Measurements from ENCODE around the gene WRAP73.

Gene WRAP73

DNA sequence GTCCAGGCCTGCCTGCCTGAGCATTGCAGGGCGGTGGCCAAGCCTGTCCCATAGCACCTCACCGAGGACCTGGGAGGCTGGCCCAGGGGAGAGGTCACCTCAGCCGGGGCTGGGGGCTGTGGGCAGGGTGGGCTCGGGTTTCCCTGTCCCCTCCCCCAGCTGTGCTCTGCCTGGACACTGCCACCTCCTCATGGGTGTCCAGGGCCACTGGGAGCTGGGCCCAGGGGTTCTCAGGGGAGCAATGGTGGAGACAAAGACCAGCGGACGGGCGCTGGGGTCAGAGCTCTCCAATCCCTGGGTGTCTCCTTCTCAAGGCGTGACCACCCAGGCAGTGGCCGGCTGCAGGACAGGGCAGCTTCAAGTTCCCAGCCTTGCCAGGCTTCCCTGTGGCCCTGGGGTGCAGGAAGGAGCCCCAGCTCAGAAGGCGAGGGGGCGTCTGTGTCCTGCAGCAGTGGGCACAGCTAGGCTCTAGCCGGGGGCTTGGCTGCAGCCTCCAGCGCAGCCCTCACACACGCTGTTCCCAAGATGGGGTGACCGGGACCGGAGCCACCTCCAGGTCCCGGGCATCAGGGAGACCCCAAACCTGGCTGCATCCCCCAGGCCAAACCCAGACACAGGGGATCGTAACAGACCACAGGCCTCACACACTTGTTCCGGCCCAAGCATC lies 31.5 kb upstream of the WRAP73 start:
- DNase-seq: no peak

DNA sequence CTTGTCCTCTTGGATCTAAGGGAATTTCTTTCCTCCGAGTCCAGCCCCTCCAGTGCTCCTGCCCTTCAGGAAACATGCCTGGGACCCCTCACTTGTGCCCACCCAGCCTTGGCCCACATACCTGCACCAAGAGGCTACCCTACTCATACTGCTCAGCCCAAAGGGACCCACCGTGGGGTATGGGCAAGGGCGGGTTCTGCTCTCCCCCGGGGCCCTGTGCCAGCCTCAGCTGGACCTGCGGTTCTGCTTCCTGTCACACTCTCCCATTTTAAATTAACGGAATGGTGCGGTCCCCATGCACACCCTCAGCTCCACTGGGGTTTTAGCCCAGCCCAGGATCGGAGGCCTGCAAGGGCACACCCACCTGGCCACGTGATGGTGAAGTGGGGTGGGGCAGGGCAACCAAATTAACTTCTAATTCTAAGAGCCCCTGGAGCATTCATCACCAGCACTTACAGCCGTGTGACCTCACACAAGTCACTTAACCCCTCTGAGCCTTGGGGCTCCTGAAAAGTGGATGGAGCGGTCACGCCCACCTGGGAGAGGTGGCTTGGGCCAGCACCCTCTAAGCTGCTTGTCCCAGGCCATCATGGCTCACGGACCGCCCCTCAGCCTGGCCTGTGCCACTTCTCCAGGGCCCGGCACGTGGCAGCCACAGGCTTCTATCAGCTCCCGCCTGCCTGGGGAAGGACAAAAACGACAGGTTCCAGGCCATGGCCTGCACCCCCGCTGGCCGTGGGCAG lies 30.8 kb upstream of the WRAP73 start:
- DNase-seq: no peak

DNA sequence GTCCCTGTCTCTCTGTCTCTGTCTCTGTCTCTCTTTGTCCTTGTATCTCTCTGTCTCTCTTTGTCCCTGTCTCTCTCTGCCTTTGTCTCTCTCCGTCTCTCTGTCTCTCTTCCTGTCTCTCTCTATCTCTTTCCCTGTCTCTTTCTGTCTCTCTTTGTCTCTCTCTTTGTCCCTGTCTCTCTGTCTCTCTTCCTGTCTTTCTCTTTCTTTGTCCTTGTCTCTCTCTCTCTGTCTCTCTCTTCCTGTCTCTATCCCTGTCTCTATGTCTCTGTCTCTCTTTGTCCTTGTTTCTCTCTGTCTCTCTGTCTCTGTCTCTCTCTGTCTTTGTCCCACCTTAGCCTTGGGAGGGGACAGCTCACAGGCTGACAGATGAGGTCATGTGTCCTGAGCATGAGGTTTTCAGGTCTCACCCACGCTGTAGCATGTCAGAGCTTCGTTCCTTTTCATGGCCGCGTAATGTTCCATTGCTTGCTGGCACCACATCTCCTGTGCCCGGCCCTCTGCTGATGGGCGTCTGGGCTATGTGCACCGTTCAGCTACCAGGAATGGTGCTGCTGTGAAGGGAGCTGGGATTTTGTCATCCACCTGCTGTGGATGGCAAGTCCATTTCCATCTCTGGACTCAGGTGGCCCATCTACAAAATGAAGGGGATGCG lies 30.0 kb upstream of the WRAP73 start:
- no peak for DNase-seq

DNA sequence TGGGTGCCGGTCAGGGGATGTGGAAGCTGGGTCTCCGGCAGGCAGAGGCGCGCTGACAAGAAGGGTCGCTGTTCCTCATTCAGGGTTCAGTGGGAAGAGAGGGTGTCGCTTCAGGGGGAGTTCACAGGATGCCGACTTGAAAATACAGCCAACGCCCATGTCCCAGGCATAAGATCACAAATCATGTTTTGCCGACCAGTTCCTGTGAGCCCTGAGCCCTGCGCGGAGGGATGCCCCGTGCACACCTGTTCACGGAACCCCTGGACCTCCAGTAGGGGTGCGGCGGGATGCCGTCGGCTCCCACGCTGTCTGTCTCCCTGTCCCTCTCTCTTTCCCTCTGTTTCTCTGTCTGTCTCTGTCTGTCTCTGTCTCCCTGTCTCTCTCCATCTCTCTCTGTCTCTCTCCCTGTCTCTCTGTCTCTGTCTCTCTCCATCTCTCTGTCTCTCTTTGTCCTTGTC lies 29.2 kb upstream of the WRAP73 start:
- DNase-seq: no peak

DNA sequence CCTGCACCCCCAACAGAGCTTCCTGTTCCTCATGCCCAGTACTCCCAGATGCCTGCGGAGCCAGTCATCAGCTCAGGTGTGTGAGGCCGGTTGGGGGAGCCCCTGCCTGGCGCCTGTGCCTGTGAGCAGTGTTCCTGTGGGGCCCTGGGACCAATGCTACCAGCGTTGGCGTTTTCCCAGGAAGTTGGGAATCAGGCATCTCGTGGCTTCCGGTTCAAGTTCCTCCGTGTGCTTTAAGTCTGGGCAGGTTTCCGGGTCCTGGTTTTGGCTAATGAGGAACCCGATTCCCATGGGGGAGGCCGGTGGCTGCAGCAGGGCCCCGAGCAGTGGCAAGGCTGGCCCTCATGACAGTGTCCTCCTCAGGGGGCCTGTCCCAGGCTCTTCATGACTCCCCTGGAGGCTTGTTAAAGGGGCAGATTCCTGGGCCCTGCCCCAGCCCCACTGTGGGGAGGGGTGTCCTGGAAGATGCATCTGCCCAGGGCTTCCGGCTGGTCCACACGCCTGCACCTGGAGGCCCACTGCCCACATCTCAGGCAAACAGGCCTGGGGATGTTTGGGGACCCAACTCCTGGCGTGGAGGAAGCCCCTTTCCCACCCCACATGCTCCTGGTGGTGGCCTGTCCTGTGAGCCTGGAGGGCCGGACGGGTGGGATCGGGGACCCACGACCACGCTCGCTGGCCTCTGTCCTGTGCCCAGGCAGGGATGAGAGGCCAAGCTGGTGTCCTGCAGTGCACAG lies 28.6 kb upstream of the WRAP73 start:
- no peak for DNase-seq

DNA sequence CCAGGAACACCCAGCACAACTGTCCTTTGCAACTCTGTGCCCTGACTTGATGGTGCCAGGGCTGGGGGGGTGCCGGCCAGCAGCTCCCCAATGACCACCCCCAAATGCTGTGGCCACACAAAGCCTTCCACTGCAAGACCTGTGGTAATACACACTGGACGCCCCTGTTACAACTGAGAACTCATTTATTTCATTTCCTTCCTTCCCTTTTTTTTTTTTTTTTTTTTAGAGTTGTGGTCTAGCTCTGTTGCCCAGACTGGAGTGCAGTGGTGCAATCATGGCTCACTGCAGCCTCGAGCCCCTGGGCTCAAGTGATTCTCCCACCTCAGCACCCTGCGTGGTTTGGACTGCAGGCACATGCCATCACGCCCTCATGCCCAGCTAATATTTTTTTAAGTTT lies 27.6 kb upstream of the WRAP73 start:
- peak in 1 of 2 donors; percentile 55 for DNase-seq

DNA sequence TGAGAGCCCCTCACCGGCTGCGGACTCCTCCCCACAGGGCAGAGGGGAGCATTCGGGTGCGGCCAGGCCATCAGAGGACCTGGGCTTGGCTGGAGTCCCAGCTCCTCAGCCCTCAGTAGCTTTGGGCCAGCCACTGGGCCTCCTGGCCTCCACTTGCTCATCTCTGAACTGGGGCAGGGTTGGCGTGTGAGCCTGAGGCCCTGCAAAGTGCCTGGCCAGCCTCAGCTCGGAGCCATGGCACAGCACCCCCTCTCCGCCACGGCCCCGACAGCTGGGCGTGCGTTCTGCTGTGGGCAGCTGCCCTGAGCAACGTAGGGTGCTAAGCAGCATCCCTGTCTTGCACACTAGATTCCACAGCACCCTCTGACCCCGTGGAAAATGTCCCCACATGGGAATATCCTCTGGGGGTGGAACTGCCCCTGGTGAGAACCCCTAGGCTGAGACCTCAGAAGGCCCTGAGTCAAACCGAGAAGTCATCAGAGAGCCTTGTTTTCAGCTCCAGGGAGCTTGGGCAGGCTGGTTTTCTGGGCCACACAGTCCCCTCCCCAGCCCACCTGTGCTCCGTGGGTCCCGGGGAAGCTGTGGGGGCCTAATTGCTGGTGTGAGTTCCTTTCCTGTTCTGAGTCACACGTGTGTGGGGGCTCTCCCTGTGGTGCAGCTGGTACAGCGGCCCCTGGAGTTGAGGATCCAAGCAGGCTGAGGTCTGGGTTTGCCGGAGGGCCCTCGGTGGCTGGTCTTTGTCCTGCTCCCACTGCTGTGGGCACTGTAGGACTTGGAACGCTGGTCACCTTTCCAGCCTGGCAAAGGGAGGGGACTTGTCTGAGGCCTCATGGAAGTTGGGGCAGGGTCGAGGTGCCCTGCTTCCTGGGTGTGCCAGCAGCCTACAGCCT lies 26.9 kb upstream of the WRAP73 start:
- no peak for DNase-seq

DNA sequence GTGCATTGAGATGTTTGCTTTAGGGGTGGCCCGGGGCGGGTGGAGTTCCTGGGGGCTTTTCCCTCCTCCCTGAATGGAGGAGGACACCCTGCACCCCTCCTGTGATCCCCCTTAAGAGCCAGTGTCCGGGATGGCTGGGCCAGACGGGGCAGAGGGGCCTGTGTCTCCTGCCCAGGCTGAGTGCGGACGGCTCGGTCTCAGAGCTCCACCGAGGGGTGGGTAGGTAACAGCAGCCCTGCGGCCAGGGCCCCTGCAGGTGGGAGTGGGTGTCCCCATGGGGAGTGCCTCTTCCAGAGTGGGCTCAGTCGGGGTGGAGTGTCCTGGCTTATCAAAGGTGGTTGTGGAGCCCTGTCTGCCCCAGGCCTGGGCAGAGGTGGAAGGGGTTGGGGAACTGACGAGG lies 25.5 kb upstream of the WRAP73 start:
- no peak for DNase-seq

DNA sequence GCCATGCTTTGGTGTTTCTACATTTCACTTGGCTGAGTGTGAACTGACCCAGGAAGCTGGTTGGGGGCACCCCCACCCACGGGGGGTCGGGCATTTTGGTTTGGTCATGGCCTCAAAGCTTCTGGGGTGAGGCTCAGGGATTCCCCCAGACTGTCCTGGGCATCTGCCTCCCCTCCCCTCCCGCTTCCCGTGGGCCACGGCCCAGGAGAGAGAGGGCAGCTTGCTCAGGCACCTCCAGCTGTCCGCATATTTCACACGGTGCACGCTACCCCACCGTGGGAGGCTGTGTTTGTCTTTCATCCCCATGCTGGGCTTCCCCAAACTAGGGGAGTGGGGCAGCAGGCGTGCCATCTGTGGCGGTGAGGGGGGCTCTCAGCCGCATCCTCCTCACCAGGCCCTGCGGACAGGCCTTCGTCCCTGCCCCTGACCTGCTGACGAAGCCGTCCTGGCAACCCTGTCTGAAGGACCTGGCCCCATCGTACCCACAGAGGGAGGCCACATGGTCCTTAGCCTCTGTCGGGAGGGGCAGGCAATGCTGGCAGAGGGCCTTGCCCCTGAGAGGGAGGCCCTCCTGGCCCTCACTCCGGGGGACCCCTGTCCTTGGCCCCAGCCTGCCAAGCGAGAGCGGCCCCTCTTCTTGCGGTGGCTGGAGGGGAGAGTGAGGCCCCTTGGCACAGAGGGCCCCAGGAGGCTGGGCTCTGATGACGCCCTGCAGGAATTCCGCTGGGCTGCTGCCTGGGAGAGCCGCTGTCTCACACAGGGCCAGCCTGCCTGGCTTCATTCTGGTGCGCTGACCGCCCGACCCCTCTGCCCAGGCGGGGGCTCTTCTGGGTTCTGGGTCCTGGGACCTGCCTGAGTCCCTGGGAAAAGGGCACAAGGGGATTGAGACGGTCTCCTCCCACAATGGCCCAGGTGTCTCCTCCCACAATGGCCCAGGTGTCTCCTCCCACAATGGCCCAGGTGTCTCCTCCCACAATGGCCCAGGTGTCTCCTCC lies 24.5 kb upstream of the WRAP73 start:
- no peak for DNase-seq

DNA sequence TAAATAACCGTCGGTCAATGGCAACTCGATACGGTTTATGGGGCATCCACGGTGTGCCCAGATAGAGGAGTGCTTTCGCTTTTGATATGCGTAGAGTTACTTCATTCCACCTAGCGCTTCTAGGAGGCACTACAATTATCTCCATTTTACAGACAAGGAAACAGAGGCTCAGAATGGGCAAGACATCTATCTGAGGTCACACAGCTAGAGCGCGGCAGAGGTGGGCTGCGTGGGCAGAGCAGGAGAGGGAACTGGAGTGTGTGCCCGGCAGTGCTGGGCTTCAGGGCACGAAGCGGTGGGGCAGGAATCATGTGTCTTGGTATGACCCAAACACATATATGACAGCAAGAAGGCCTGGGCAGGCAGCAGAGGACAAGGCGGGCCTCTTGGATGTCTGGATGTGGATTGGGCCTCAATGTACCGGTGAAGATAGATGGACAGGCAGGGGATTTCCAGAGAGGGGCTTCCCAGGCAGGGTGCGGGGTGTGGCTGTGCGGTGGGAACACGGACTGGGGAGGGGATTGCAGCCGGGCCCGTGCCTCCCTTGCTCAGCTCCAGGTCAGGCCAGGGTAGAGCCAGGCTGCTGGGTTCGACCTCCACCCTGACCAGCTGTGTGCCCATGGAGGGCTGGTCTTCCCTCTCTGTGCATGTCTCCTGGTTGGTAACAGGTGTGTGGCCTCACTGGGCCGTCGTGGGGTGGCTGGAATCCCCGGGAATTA lies 23.6 kb upstream of the WRAP73 start:
- no peak for DNase-seq

DNA sequence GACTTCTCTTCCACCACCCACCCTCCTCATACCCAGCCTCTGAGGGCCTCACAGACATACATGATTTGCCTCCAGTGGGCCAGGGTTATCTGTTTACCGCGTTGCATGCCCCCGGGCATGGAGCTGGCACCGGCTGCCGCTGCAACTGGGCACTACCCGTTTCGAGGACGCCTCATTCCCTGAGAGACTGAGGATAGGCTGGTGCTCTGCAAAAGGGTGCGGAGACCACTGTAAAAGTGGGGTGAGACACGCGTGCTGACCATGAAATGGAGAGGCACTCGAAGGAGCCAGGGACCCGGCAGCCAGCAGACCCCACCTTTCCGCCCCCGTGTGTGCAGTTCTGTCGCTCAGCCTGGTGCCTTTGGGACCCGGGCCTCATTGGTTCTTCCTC lies 23.1 kb upstream of the WRAP73 start:
- no peak for DNase-seq

DNA sequence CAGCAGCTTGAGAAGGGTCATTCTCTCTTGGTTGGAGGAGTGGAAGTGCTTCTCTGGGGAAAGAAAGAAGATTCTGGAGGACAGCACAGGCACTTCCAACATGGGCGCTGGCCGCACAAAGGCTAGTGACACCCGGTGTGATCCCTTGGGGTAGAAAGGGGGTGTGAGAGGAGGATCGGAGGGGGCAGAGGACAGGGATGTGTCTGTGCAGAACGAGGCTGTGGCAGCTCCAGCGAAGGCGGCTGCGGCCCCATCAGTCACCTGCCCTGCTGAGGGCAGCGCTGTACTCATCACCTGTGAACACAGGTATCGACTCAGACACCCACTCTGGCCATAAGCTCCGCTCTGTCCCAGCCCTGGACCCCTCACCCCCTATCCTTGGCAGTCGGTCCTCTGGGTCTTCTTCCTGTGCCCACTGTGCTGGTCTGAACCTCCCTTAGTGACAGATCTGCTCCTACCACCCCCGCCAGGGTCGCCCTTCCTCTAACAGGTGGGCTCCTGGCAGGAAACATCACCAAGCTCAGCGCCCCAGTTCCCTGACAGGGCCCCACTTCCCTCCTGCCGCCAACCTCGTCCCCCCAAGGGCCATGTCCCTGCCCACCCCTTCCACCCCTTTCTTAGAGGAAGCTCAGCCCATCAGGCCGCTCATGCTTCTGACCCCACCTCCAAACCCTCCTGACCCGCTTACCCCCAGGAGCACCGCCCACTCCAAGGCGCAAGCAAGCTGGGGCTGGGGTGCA lies 22.5 kb upstream of the WRAP73 start:
- DNase-seq: no peak

DNA sequence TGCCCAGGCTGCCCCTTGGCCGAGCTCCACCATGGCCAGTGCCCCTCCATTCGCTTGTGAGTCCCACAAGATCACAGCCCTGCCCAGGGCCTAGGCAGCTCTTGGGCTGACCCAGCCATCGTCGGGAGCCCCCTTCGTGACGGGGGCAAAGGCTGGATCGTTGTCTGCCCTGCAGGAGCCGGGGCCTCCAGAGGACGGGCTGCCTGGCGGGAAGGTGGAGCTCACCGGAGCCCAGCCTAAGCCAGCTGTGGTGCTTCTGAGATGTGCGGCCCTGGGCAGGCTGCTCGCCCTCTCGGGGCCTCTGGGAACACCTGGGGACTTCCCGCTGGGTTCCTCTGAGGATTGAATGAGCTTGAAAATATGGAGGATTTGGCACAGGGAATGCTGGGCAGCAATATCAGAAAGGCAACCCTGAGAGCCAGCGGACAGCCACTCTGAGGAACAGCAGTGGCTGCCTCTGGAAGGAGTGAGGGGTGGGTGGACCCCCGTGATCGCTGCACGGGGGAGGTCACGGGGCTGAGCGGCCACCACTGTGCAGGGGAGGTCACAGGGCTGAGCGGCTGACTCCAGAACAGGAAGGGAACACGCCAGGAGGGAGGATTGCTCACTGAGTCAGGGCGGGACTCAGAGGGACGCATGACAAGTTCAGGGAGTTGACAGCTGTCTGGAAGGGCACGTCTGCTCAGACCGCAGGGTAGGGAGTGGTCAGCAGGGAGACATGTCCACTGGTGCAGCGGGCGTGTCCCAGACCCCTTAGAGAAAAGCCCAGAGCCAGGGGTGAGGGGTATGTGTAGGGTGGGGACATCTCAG lies 21.7 kb upstream of the WRAP73 start:
- DNase-seq: no peak

DNA sequence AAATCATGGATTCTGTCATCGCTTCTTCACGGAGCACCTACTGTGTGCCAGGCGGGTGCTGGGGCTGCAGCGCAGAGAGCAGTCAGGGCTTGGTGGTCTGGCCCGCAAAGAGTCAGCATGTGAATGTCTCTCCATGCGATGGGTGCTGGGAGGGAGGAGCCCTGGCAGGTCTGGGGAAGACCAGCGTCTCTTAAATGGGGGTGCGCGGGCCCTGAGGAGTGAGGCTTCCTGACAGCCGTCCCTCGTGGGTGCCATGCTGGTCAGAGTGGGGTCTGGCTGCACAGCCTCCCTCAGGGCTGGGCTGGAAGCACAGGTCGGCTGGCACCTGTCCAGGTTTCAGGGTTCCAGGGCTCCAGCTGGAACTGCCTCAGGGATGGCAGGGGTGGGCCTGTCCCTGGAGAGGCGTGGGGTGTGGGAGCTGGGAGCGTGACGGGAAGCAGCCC lies 20.9 kb upstream of the WRAP73 start:
- DNase-seq: no peak

DNA sequence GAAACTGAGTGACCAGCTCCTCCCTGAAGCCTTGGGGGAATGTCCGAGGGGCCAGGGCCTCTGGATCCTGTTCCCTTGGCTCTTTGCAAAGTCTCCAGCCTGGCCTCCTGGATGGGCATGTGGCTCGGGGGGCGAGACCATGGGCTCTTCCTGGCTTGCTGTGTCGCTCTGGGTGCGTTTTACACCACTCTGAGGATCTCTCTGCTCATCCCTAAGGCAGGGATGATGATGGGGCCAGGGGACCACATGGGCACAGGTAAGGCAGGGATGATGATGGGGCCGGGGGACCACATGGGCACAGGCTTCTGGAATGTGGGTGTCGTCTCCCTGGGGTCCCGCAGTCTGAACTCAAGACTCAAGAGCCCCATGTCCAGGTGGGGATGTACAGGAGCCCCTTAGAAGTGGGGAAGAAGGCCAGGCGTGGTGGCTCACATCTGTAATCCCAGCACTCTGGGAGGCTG lies 20.1 kb upstream of the WRAP73 start:
- DNase-seq: no peak

DNA sequence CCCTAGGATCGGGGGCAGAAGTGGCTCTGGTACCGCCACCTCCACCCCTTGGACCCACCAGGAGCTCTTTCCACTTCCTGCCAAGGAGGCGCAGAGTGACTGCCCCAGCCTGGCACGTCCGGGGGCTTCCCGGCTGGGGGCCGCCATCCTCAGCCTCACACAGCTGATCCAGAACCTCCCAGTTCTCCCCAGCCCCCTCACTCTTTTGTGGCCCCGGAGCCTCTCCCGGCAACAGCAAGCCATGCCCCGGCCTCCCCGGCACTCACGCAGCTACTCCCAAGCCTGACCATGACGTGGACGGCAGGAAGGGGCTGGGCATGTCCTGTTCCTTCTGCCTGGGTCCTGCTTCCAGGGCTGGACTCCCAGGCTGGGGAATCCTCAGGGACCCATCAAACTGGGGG lies 19.5 kb upstream of the WRAP73 start:
- DNase-seq: no peak

DNA sequence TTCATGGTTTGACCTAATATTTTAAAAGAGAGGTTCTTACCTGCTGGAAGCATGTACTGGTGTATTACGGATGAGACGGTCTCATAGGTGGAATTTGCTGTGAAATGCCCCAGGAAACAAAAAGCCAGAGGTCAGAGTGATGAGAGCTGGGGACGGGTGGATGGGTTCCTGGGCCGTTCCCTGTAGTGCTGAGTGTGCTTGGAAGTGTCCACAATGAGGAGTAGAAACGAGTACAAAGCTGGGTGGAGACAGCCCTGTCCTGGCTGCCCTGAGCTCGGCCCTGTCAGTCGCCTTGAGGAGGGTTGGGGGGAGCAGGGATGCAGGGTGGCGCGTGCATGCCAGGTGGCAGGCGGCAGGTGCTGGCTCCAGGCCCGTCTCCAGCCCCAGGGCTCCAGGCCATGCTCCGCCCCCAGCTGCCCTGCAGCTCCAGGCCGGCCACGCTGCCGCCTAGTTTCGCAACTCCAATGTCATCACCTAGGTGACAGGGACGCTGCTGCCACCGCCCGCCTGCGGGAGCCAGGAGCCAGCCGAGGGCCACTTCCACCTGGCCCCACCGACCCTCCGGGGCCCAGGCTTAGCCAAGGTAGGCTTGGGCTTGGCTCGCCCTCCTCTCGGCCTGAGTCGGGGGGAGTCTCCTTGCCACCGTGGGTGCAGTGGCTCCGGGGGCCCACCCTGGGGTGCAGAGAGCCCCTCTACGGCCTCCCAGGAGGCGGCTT lies 18.8 kb upstream of the WRAP73 start:
- no peak for DNase-seq

DNA sequence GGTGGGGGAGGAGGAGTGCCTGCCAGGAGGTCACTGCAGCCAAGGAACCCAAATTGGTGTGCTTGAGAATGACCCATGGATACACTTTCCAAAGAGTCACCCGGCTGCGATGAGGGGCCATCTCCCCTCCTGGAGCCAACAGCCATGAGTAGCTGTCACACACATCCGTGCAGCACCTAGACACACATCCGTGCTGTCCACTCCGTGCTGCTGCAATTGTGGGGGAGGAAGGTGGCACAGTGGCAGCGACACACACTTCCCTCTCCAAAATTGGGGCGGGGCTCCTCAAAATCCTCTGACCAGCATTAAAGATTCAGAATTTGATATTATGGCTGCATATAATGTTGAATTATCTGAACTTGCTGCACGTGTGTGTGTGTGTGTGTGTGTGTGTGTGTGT lies 18.2 kb upstream of the WRAP73 start:
- DNase-seq: no peak
